Liver (tissue), 9 donors: ENCODE data around the gene STK11. TPM values are rescaled to one million over a fixed set of nuclear protein-coding genes. Genes with fewer than 3 reads are reported as not detected.

Experiments
- DNase-seq: peaks from one replicate; pipeline ENCODE4 v3.0.0-alpha.2; 2017; ENCODE audit warnings: low spot score
- H3K27ac ChIP-seq, 2 donors: one replicate each; pipeline ENCODE4 v1.7.0; 2013; ENCODE audit warnings: inconsistent platforms in 2 of 2, low read length in 2 of 2, control low read depth in 1 of 2, low read depth in 1 of 2, mild to moderate bottlenecking in 1 of 2
- H3K27me3 ChIP-seq, 4 donors: one replicate each; pipeline versions ENCODE4 v1.6.1 to v1.7.0; 2013; ENCODE audit warnings: low read length in 3 of 4, inconsistent platforms in 1 of 4, mild to moderate bottlenecking in 1 of 4, moderate library complexity in 1 of 4; ENCODE audit not compliant: control insufficient read depth in 4 of 4, insufficient read depth in 4 of 4
- H3K36me3 ChIP-seq, 4 donors: one replicate each; pipeline versions ENCODE4 v1.6.1 to v1.7.0; 2013; ENCODE audit warnings: low read length in 3 of 4, mild to moderate bottlenecking in 3 of 4, low read depth in 1 of 4, moderate library complexity in 1 of 4; ENCODE audit not compliant: control insufficient read depth in 4 of 4, insufficient read depth in 3 of 4
- H3K4me1 ChIP-seq, 4 donors: one replicate each; pipeline versions ENCODE4 v1.6.1 to v1.7.0; 2013; ENCODE audit warnings: low read length in 3 of 4, mild to moderate bottlenecking in 3 of 4, moderate library complexity in 1 of 4; ENCODE audit not compliant: control insufficient read depth in 4 of 4, insufficient read depth in 4 of 4
- H3K4me3 ChIP-seq, 3 donors: one replicate each; pipeline versions ENCODE4 v1.6.1 to v1.7.0; 2013; ENCODE audit warnings: low read length in 3 of 3, control low read depth in 1 of 3, low read depth in 1 of 3, mild to moderate bottlenecking in 1 of 3
- H3K9ac ChIP-seq, 2 donors: one replicate each; pipeline ENCODE4 v1.7.0; 2013; ENCODE audit warnings: low read length in 2 of 2, mild to moderate bottlenecking in 2 of 2, moderate library complexity in 2 of 2, control low read depth in 1 of 2, low read depth in 1 of 2
- H3K9me3 ChIP-seq, 4 donors: one replicate each; pipeline versions ENCODE4 v1.6.1 to v1.7.0; 2013; ENCODE audit warnings: low read length in 3 of 4; ENCODE audit not compliant: control insufficient read depth in 4 of 4
- CTCF ChIP-seq: fragments of 150-350 bp; IDR thresholded peaks from 2 replicates; pipeline ENCODE4 v1.5.1; 2017; ENCODE audit warnings: improper control_type of control experiment, low read depth, low read length; ENCODE audit not compliant: missing input control
- EGR1 ChIP-seq, 2 donors: IDR thresholded peaks; 2 replicates each; pipeline ENCODE4 v1.6.1; 2016 to 2018; ENCODE audit warnings: antibody characterized with exemption in 2 of 2, low read depth in 2 of 2
- FOXA1 ChIP-seq: IDR thresholded peaks from 2 replicates; pipeline ENCODE4 v1.6.1; 2016; ENCODE audit warnings: antibody characterized with exemption
- FOXA2 ChIP-seq: IDR thresholded peaks from 2 replicates; pipeline ENCODE4 v1.6.1; 2016; ENCODE audit warnings: antibody characterized with exemption
- GABPA ChIP-seq, 2 donors: IDR thresholded peaks in 1 of 2; conservative IDR thresholded peaks in 1 of 2; 2 replicates each; pipeline ENCODE4 v1.6.1; 2016; ENCODE audit warnings: antibody characterized with exemption in 2 of 2, mild to moderate bottlenecking in 1 of 2, moderate library complexity in 1 of 2
- HNF4A ChIP-seq, 2 donors: conservative IDR thresholded peaks; 2 replicates each; pipeline ENCODE4 v1.6.1; 2016; ENCODE audit warnings: antibody characterized with exemption in 2 of 2, mild to moderate bottlenecking in 2 of 2
- HNF4G ChIP-seq: IDR thresholded peaks from 2 replicates; pipeline ENCODE4 v1.6.1; 2016; ENCODE audit warnings: antibody characterized with exemption
- JUND ChIP-seq, 2 donors: IDR thresholded peaks; 2 replicates each; pipeline ENCODE4 v1.6.1; 2016; ENCODE audit warnings: antibody characterized with exemption in 2 of 2
- MAX ChIP-seq: IDR thresholded peaks from 2 replicates; pipeline ENCODE4 v1.6.1; 2016; ENCODE audit warnings: antibody characterized with exemption
- NR2F2 ChIP-seq: IDR thresholded peaks from 2 replicates; pipeline ENCODE4 v1.6.1; 2016; ENCODE audit warnings: antibody characterized with exemption
- RAD21 ChIP-seq, 2 donors: IDR thresholded peaks; 2 replicates each; pipeline ENCODE4 v1.6.1; 2016; ENCODE audit warnings: antibody characterized with exemption in 2 of 2, mild to moderate bottlenecking in 2 of 2
- REST ChIP-seq: IDR thresholded peaks from 2 replicates; pipeline ENCODE4 v1.6.1; 2016; ENCODE audit warnings: antibody characterized with exemption, mild to moderate bottlenecking
- RXRA ChIP-seq, 2 donors: IDR thresholded peaks; 2 replicates each; pipeline ENCODE4 v1.6.1; 2017 to 2018; ENCODE audit warnings: antibody characterized with exemption in 2 of 2, mild to moderate bottlenecking in 1 of 2
- SP1 ChIP-seq: IDR thresholded peaks from 2 replicates; pipeline ENCODE4 v1.6.1; 2018; ENCODE audit warnings: antibody characterized with exemption, mild to moderate bottlenecking
- TAF1 ChIP-seq: conservative IDR thresholded peaks from 2 replicates; pipeline ENCODE4 v1.6.1; 2016; ENCODE audit warnings: antibody characterized with exemption, mild to moderate bottlenecking
- YY1 ChIP-seq: IDR thresholded peaks from 2 replicates; pipeline ENCODE4 v1.6.1; 2016; ENCODE audit warnings: antibody characterized with exemption, mild to moderate bottlenecking
- WGBS: extraction: QIAGEN DNeasy Blood & Tissue Kit; methylation state at CpG from one replicate; pipeline ENCODE4 v1.1.7; 2013; 5-methylcytosine and 5-hydroxymethylcytosine counted together
- polyA plus RNA-seq, 2 donors: library from polyadenylated mRNA; stranded (reverse) in 1 of 2; unstranded in 1 of 2; fragments of 200-250 nt in 1 of 2; fragments of >200 nt in 1 of 2; fragmentation: Nextera tagmentation in 1 of 2; extraction: Ambion mirVana in 1 of 2; gene quantifications; one replicate each; pipeline versions ENCODE4 v1.2.1 to v1.2.3, GENCODE V29; 2013 to 2015
- total RNA-seq, 2 donors: library from RNA; depleted of rRNA; stranded (reverse); fragments of >200 nt; gene quantifications; one replicate each; pipeline ENCODE4 v1.2.3, GENCODE V29; 2014
- donor health status: healthy.
- donor health status: healthy.
- donor health status: healthy.
- donor health status: healthy.
- donor health status: healthy.

STK11 gene
- total and polyA plus RNA-seq, 4 donors, result 3.0 to 126 (median 35.5) TPM

GRCh38 chr19:1226227-1226518, 20.6 kb downstream of the STK11 start (continued):
- no peak for TF ChIP-seq HNF4A (conservative IDR thresholded peaks at IDR 0.05)

GRCh38 chr19:1226522-1227303, 21.1 kb downstream of the STK11 start:
- WGBS, result 95% methylated on average over 50 of the region's 50 CpGs
- no peak overlapping the region for H3K27ac ChIP-seq
- TF ChIP-seq NR2F2 (no peak), JUND (IDR thresholded peaks at IDR 0.05) (no peak), FOXA2 (no peak), HNF4G (no peak), HNF4A (conservative IDR thresholded peaks at IDR 0.05) (no peak), CTCF (no peak), FOXA1 (no peak), YY1 (no peak), TAF1 (no peak), MAX (no peak), GABPA (IDR thresholded peaks at IDR 0.05 in 1 of 2, conservative IDR thresholded peaks at IDR 0.05 in 1 of 2) (no peak), RAD21 (IDR thresholded peaks at IDR 0.05) (no peak), SP1 (no peak), EGR1 (IDR thresholded peaks at IDR 0.05; ENCODE audit: low read depth in 2 of 2) (no peak), REST (no peak), RXRA (IDR thresholded peaks at IDR 0.05) (no peak)
- peaks cover 0 to 1% (median under 1%) of the 10 kb centered on the region in 4 donors for H3K4me1 ChIP-seq
- no peak overlapping the region for H3K4me3 ChIP-seq
- H3K36me3 ChIP-seq, result peaks cover 0 to 25% (median 8%) of the 10 kb centered on the region in 4 donors
- H3K9me3 ChIP-seq, result no peaks in the 10 kb centered on the region
- H3K9ac ChIP-seq, result no peak overlapping the region
- H3K27me3 ChIP-seq, result no peaks in the 10 kb centered on the region
- DNase-seq, result no peak
